ENCODE data around the gene PHLDB3.

The PHLDB3 gene

GRCh38 chr19:43462785-43463380, 41.7 kb downstream of the PHLDB3 start:
- TF ChIP-seq L3MBTL2 (conservative IDR thresholded peaks at IDR 0.05) (peak; percentile 65), HDGF (IDR thresholded peaks at IDR 0.05; ENCODE audit: borderline replicate concordance) (no peak)
- ChIA-PET POLR2A (interaction anchor here (1.0 to 2.1 kb wide), 2 partner anchors 12 to 41 kb away, joined by 3 to 11 read pairs; partner anchors contain the start of gene PHLDB3), CTCF (interaction anchor here (1.1 kb wide), 1 partner anchor 16 kb away, joined by 4 read pairs; no protein-coding TSS in a partner anchor)
- DNase-seq (ENCODE audit: extremely low spot score): no peak

GRCh38 chr19:43462383-43462782, 42.2 kb downstream of the PHLDB3 start:
- ChIA-PET CTCF (no interaction called here), POLR2A (interaction anchor here (1.0 to 2.1 kb wide), 2 partner anchors 13 to 42 kb away, joined by 3 to 11 read pairs; partner anchors contain the start of gene PHLDB3)
- no peak for DNase-seq (ENCODE audit: extremely low spot score)
- TF ChIP-seq ELF4 (IDR thresholded peaks at IDR 0.05) (no peak), ARNT (IDR thresholded peaks at IDR 0.05) (no peak), LEF1 (IDR thresholded peaks at IDR 0.05; ENCODE audit: borderline replicate concordance) (no peak), HDGF (IDR thresholded peaks at IDR 0.05; ENCODE audit: borderline replicate concordance) (no peak)

GRCh38 chr19:43461303-43461702, 43.2 kb downstream of the PHLDB3 start:
- ChIA-PET POLR2A (no interaction called here), CTCF (no interaction called here)
- DNase-seq (ENCODE audit: extremely low spot score): no peak
- TF ChIP-seq BHLHE40 (IDR thresholded peaks at IDR 0.05; ENCODE audit: borderline replicate concordance) (no peak), LEF1 (IDR thresholded peaks at IDR 0.05; ENCODE audit: borderline replicate concordance) (no peak), HDGF (IDR thresholded peaks at IDR 0.05; ENCODE audit: borderline replicate concordance) (no peak), L3MBTL2 (conservative IDR thresholded peaks at IDR 0.05) (no peak), FOXA1 (IDR thresholded peaks at IDR 0.05) (no peak), FOXM1 (IDR thresholded peaks at IDR 0.05; ENCODE audit: borderline replicate concordance) (no peak), FOXK2 (IDR thresholded peaks at IDR 0.05) (no peak), TARDBP (IDR thresholded peaks at IDR 0.05) (no peak), CTBP1 (IDR thresholded peaks at IDR 0.05; ENCODE audit: borderline replicate concordance) (no peak), ELF4 (IDR thresholded peaks at IDR 0.05) (no peak), ZNF384 (IDR thresholded peaks at IDR 0.05) (no peak), SUZ12 (IDR thresholded peaks at IDR 0.05) (no peak), SP1 (IDR thresholded peaks at IDR 0.05) (no peak), NFRKB (IDR thresholded peaks at IDR 0.05) (no peak), ARNT (IDR thresholded peaks at IDR 0.05) (no peak)
- TF ChIP-seq, protein P1, sequence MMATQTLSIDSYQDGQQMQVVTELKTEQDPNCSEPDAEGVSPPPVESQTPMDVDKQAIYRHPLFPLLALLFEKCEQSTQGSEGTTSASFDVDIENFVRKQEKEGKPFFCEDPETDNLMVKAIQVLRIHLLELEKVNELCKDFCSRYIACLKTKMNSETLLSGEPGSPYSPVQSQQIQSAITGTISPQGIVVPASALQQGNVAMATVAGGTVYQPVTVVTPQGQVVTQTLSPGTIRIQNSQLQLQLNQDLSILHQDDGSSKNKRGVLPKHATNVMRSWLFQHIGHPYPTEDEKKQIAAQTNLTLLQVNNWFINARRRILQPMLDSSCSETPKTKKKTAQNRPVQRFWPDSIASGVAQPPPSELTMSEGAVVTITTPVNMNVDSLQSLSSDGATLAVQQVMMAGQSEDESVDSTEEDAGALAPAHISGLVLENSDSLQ (IDR thresholded peaks at IDR 0.05): no peak

DNA sequence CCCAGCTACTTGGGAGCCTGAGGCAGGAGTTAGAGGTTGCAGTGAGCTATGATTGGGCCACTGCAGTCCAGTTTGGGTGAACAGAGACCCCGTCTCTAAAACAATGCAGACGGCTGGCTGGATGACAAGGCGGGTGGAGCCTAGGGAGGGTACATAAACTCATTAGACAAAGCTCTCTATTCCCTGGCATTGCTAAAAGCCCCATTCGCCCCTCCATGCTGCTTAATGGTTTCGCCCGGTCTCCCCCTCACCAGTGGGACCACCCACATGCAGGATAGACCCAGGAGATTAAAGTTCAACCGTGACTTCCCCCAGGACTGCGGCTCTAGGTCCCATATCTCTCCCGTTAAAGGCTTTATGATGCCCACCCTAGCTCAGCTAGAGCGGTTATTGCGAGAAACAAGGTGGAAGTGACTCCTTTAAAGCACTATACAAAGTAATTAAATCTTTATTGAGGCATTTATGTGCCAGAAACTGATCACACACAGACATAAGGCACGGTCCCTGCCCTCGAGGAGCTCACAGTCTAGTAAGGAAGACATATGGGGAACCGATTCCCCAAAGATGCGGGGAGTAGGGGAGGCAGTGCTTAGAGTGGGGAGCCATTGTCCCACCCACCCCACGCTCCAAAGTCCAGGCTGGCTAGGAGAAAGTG, 44.1 kb downstream of the PHLDB3 start:
- DNase-seq (ENCODE audit: extremely low spot score): no peak
- ChIA-PET CTCF (interaction anchor here (0.7 to 0.9 kb wide), 2 partner anchors 13 to 202 kb away, joined by 3 read pairs; no protein-coding TSS in a partner anchor), POLR2A (interaction anchor here (0.6 to 1.0 kb wide), 2 partner anchors 11 to 59 kb away, joined by 3 read pairs; no protein-coding TSS in a partner anchor)
- TF ChIP-seq CTBP1 (IDR thresholded peaks at IDR 0.05; ENCODE audit: borderline replicate concordance) (no peak), SP1 (IDR thresholded peaks at IDR 0.05) (no peak), L3MBTL2 (conservative IDR thresholded peaks at IDR 0.05) (no peak), NFRKB (IDR thresholded peaks at IDR 0.05) (no peak), ZNF384 (IDR thresholded peaks at IDR 0.05) (no peak), TARDBP (IDR thresholded peaks at IDR 0.05) (no peak), ELF4 (IDR thresholded peaks at IDR 0.05) (no peak), FOXA1 (IDR thresholded peaks at IDR 0.05) (no peak), BHLHE40 (IDR thresholded peaks at IDR 0.05; ENCODE audit: borderline replicate concordance) (no peak), SUZ12 (IDR thresholded peaks at IDR 0.05) (no peak), FOXK2 (IDR thresholded peaks at IDR 0.05) (no peak), ARNT (IDR thresholded peaks at IDR 0.05) (no peak), LEF1 (IDR thresholded peaks at IDR 0.05; ENCODE audit: borderline replicate concordance) (no peak), FOXM1 (IDR thresholded peaks at IDR 0.05; ENCODE audit: borderline replicate concordance) (no peak), HDGF (IDR thresholded peaks at IDR 0.05; ENCODE audit: borderline replicate concordance) (no peak)
- TF ChIP-seq, protein P1 (IDR thresholded peaks at IDR 0.05): no peak

- ChIA-PET CTCF (no interaction called here), POLR2A (no interaction called here)
- no peak for DNase-seq (ENCODE audit: extremely low spot score)
- TF ChIP-seq SUZ12 (IDR thresholded peaks at IDR 0.05): no peak
- TF ChIP-seq LEF1 (IDR thresholded peaks at IDR 0.05; ENCODE audit: borderline replicate concordance): no peak
- TF ChIP-seq ARNT (IDR thresholded peaks at IDR 0.05): no peak
- TF ChIP-seq HDGF (IDR thresholded peaks at IDR 0.05; ENCODE audit: borderline replicate concordance): no peak
- TF ChIP-seq L3MBTL2 (conservative IDR thresholded peaks at IDR 0.05): no peak
- no peak for TF ChIP-seq BHLHE40 (IDR thresholded peaks at IDR 0.05; ENCODE audit: borderline replicate concordance)
Observed at GRCh38 chr19:43457809-43458208, 46.7 kb downstream of the PHLDB3 start.

GRCh38 chr19:43455321-43456113, 49.0 kb downstream of the PHLDB3 start:
- CTCF ChIA-PET: no interaction called here
- TF ChIP-seq ARNT (IDR thresholded peaks at IDR 0.05) (no peak), TARDBP (IDR thresholded peaks at IDR 0.05) (no peak), SP1 (IDR thresholded peaks at IDR 0.05) (no peak), FOXA1 (IDR thresholded peaks at IDR 0.05) (no peak), LEF1 (IDR thresholded peaks at IDR 0.05; ENCODE audit: borderline replicate concordance) (no peak), FOXM1 (IDR thresholded peaks at IDR 0.05; ENCODE audit: borderline replicate concordance) (no peak)
- POLR2A ChIA-PET: no interaction called here
- DNase-seq (ENCODE audit: extremely low spot score): no peak
